HCT116 (cell line): ENCODE results near the gene CPZ.

ENCODE experiments used
- EGR1 ChIP-seq: IDR thresholded peaks from 2 replicates; pipeline ENCODE4 v1.6.1; 2012; ENCODE audit warnings: low read depth
- ELF1 ChIP-seq: IDR thresholded peaks from 2 replicates; pipeline ENCODE4 v1.6.1; 2012; ENCODE audit warnings: low read depth, borderline replicate concordance
- EZH2phosphoT487 ChIP-seq: fragments of 200-600 bp; IDR thresholded peaks from 2 replicates; pipeline ENCODE4 v1.6.1; 2018; ENCODE audit warnings: antibody characterized with exemption, borderline replicate concordance
- POLR2A ChIP-seq: IDR thresholded peaks from 2 replicates; pipeline ENCODE4 v1.7.0; 2011; ENCODE audit warnings: borderline replicate concordance; ENCODE audit not compliant: insufficient read depth, insufficient read length; ENCODE audit errors: extremely low read depth
- POLR2AphosphoS5 ChIP-seq: IDR thresholded peaks from 2 replicates; pipeline ENCODE4 v1.6.1; 2011; ENCODE audit warnings: mild to moderate bottlenecking, low read depth, low read length, moderate library complexity
- SIN3A ChIP-seq: IDR thresholded peaks from 2 replicates; pipeline ENCODE4 v1.6.1; 2012; ENCODE audit warnings: low read depth
- YY1 ChIP-seq: IDR thresholded peaks from 2 replicates; pipeline ENCODE4 v1.6.1; 2011; ENCODE audit warnings: low read length, low read depth, moderate library complexity, mild to moderate bottlenecking; ENCODE audit not compliant: insufficient replicate concordance; ENCODE audit errors: extremely low read depth
- ZNF274 ChIP-seq: fragments of 200-500 bp; sonication (Bioruptor generic); IDR thresholded peaks from 2 replicates; pipeline ENCODE4 v1.6.1; 2014; ENCODE audit warnings: mild to moderate bottlenecking, low read depth, low read length, inconsistent platforms
- TF ChIP-seq, protein P1 (sequence below), 3 experiments: fragments of 200-600 bp in 1 of 3; sonication (generic) in 1 of 3; IDR thresholded peaks in 2 of 3; conservative IDR thresholded peaks in 1 of 3; 2 replicates each; pipeline ENCODE4 v1.5.1; 2012 to 2017; ENCODE audit warnings: low read depth in 2 of 3, low read length in 2 of 3, antibody characterized with exemption in 1 of 3, borderline replicate concordance in 1 of 3, control low read depth in 1 of 3, mild to moderate bottlenecking in 1 of 3, mixed read lengths in 1 of 3, mixed run types in 1 of 3, moderate library complexity in 1 of 3; ENCODE audit not compliant: insufficient read depth in 1 of 3
- TF ChIP-seq, protein P2 (sequence below): IDR thresholded peaks from 2 replicates; pipeline ENCODE4 v1.6.1; 2012; ENCODE audit warnings: low read depth
- TF ChIP-seq, protein P3 (sequence below): IDR thresholded peaks from 2 replicates; pipeline ENCODE4 v1.6.1; 2012

DNA sequence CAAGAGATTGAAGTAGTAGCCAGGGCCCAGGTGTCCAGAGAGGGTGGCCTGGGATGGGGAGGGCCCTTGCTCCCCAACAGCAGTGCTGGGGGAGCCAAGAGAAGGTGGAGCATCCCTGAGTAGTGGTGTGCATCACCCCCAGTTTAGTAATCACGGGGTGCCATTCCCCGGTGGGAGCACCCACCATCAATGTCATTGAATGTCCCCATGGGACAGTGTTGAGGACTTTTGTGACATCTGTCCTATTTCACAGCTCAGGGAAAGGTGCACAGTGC lies 4.4 kb upstream of the CPZ start:
- no peak for TF ChIP-seq ELF1
- TF ChIP-seq POLR2AphosphoS5: no peak
- TF ChIP-seq, protein P1, sequence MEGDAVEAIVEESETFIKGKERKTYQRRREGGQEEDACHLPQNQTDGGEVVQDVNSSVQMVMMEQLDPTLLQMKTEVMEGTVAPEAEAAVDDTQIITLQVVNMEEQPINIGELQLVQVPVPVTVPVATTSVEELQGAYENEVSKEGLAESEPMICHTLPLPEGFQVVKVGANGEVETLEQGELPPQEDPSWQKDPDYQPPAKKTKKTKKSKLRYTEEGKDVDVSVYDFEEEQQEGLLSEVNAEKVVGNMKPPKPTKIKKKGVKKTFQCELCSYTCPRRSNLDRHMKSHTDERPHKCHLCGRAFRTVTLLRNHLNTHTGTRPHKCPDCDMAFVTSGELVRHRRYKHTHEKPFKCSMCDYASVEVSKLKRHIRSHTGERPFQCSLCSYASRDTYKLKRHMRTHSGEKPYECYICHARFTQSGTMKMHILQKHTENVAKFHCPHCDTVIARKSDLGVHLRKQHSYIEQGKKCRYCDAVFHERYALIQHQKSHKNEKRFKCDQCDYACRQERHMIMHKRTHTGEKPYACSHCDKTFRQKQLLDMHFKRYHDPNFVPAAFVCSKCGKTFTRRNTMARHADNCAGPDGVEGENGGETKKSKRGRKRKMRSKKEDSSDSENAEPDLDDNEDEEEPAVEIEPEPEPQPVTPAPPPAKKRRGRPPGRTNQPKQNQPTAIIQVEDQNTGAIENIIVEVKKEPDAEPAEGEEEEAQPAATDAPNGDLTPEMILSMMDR (IDR thresholded peaks at IDR 0.05 in 2 of 3, conservative IDR thresholded peaks at IDR 0.05 in 1 of 3; ENCODE audit: borderline replicate concordance in 1 of 3, insufficient read depth in 1 of 3, low read depth in 2 of 3, low read length in 2 of 3): no peak
- no peak for TF ChIP-seq ZNF274
- no peak for TF ChIP-seq EGR1
- TF ChIP-seq, protein P2, sequence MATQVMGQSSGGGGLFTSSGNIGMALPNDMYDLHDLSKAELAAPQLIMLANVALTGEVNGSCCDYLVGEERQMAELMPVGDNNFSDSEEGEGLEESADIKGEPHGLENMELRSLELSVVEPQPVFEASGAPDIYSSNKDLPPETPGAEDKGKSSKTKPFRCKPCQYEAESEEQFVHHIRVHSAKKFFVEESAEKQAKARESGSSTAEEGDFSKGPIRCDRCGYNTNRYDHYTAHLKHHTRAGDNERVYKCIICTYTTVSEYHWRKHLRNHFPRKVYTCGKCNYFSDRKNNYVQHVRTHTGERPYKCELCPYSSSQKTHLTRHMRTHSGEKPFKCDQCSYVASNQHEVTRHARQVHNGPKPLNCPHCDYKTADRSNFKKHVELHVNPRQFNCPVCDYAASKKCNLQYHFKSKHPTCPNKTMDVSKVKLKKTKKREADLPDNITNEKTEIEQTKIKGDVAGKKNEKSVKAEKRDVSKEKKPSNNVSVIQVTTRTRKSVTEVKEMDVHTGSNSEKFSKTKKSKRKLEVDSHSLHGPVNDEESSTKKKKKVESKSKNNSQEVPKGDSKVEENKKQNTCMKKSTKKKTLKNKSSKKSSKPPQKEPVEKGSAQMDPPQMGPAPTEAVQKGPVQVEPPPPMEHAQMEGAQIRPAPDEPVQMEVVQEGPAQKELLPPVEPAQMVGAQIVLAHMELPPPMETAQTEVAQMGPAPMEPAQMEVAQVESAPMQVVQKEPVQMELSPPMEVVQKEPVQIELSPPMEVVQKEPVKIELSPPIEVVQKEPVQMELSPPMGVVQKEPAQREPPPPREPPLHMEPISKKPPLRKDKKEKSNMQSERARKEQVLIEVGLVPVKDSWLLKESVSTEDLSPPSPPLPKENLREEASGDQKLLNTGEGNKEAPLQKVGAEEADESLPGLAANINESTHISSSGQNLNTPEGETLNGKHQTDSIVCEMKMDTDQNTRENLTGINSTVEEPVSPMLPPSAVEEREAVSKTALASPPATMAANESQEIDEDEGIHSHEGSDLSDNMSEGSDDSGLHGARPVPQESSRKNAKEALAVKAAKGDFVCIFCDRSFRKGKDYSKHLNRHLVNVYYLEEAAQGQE: no peak
- TF ChIP-seq POLR2A: no peak
- TF ChIP-seq SIN3A: no peak
- no peak for TF ChIP-seq EZH2phosphoT487
- TF ChIP-seq, protein P3, sequence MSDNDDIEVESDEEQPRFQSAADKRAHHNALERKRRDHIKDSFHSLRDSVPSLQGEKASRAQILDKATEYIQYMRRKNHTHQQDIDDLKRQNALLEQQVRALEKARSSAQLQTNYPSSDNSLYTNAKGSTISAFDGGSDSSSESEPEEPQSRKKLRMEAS: no peak
- TF ChIP-seq YY1: no peak
